NCI-H510A treated with DMSO at 0.1 percent for 48 hours (cell line): ENCODE results near the gene KLC4.
"Not testable (repeated sequence)": the region's sequence is repeated elsewhere in the genome, so short reads cannot be mapped to it uniquely, and the experiment has no call there.

Experiments
- DNase-seq: peaks from one replicate; lab custom pipeline; 2025; lab: John Stamatoyannopoulos, UW

Gene KLC4

GRCh38 chr6:43093436-43094289, 34.2 kb downstream of the KLC4 start:
- no peak for DNase-seq

GRCh38 chr6:43095939-43096338, 36.5 kb downstream of the KLC4 start:
- peak; percentile 42 for DNase-seq

- peak; percentile 79 for DNase-seq
These were observed 37.1 kb downstream of the KLC4 start for GRCh38 chr6:43096451-43097097.

- no peak for DNase-seq
These were observed 37.7 kb downstream of the KLC4 start for GRCh38 chr6:43097098-43097489.

- no peak for DNase-seq
These were observed 38.1 kb downstream of the KLC4 start for GRCh38 chr6:43097502-43097901.

GRCh38 chr6:43101497-43101896, 42.1 kb downstream of the KLC4 start:
- no peak for DNase-seq

- peak; percentile 33 for DNase-seq
These were observed 43.9 kb downstream of the KLC4 start for GRCh38 chr6:43103253-43103876.

- DNase-seq = no peak
These were observed 46.2 kb downstream of the KLC4 start for GRCh38 chr6:43105538-43106222.

- DNase-seq = no peak
These were observed 48.1 kb downstream of the KLC4 start for GRCh38 chr6:43107344-43108062.

- DNase-seq = no peak
These were observed 54.2 kb downstream of the KLC4 start for GRCh38 chr6:43113431-43114260.

- no peak for DNase-seq
These were observed 55.9 kb downstream of the KLC4 start for GRCh38 chr6:43115365-43115764.

- not testable (repeated sequence) for DNase-seq
These were observed 58.0 kb downstream of the KLC4 start for GRCh38 chr6:43117466-43117865.

- no peak for DNase-seq
These were observed 60.1 kb downstream of the KLC4 start for GRCh38 chr6:43119482-43119881.

- no peak for DNase-seq
These were observed 60.8 kb downstream of the KLC4 start for GRCh38 chr6:43120101-43120763.

- DNase-seq = no peak
These were observed 61.8 kb downstream of the KLC4 start for GRCh38 chr6:43120944-43121913.

GRCh38 chr6:43122146-43122545, 62.7 kb downstream of the KLC4 start:
- no peak for DNase-seq

- no peak for DNase-seq
These were observed 64.3 kb downstream of the KLC4 start for GRCh38 chr6:43123461-43124314.

- DNase-seq = no peak
These were observed 65.0 kb downstream of the KLC4 start for GRCh38 chr6:43124481-43124880.
